Measurements from ENCODE around the gene RPL35A.

GRCh38 chr3:197901626-197902025 is 48.4 kb upstream of the RPL35A start:
- no peak for TF ChIP-seq FOXA1 (IDR thresholded peaks at IDR 0.05; ENCODE audit: borderline replicate concordance)
- TF ChIP-seq POLR2A (conservative IDR thresholded peaks at IDR 0.05) = no peak
- TF ChIP-seq YBX1 (IDR thresholded peaks at IDR 0.05) = no peak
- TF ChIP-seq ASH1L (IDR thresholded peaks at IDR 0.05; ENCODE audit: borderline replicate concordance, low read depth, partially characterized antibody) = no peak
- TF ChIP-seq GTF2A2 (tag; IDR thresholded peaks at IDR 0.05) = no peak
- no peak for TF ChIP-seq RBFOX2 (IDR thresholded peaks at IDR 0.05; ENCODE audit: low read depth, low read length)
- TF ChIP-seq RBM39 (optimal IDR thresholded peaks at IDR 0.05; ENCODE audit: low read depth, low read length) = no peak
- TF ChIP-seq ZNF274 (IDR thresholded peaks at IDR 0.05; ENCODE audit: borderline replicate concordance, low read depth, low read length) = no peak
- TF ChIP-seq, protein P1, sequence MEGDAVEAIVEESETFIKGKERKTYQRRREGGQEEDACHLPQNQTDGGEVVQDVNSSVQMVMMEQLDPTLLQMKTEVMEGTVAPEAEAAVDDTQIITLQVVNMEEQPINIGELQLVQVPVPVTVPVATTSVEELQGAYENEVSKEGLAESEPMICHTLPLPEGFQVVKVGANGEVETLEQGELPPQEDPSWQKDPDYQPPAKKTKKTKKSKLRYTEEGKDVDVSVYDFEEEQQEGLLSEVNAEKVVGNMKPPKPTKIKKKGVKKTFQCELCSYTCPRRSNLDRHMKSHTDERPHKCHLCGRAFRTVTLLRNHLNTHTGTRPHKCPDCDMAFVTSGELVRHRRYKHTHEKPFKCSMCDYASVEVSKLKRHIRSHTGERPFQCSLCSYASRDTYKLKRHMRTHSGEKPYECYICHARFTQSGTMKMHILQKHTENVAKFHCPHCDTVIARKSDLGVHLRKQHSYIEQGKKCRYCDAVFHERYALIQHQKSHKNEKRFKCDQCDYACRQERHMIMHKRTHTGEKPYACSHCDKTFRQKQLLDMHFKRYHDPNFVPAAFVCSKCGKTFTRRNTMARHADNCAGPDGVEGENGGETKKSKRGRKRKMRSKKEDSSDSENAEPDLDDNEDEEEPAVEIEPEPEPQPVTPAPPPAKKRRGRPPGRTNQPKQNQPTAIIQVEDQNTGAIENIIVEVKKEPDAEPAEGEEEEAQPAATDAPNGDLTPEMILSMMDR (IDR thresholded peaks at IDR 0.05 in 2 of 3, conservative IDR thresholded peaks at IDR 0.05 in 1 of 3; ENCODE audit: insufficient read depth in 2 of 3, low read depth in 1 of 3, low read length in 3 of 3) = no peak
- no peak for TF ChIP-seq USF2 (CRISPR knock-in tag; IDR thresholded peaks at IDR 0.05)
- no peak for TF ChIP-seq RNF2 (IDR thresholded peaks at IDR 0.05)
- TF ChIP-seq CCAR2 (IDR thresholded peaks at IDR 0.05; ENCODE audit: low read depth, low read length) = no peak
- TF ChIP-seq SIN3A (IDR thresholded peaks at IDR 0.05; ENCODE audit: borderline replicate concordance in 2 of 2, control insufficient read depth in 1 of 2, low read depth in 2 of 2, low read length in 2 of 2) = no peak
- TF ChIP-seq ZNF431 (CRISPR knock-in tag; IDR thresholded peaks at IDR 0.05) = no peak

Data from K562 (cell line).